Lower leg skin (tissue), 3 donors: ENCODE measurements around the gene POM121L2.

Source experiments
- POLR2A ChIP-seq, 2 donors: fragments of 450-650 bp; IDR thresholded peaks; one replicate each; pipeline ENCODE4 v1.6.1; 2016 to 2017; ENCODE audit warnings: antibody characterized with exemption in 2 of 2, mild to moderate bottlenecking in 1 of 2, moderate library complexity in 1 of 2
- TF ChIP-seq, protein P1 (sequence below), 3 donors: fragments of 450-650 bp; IDR thresholded peaks; one replicate each; pipeline ENCODE4 v1.5.1; 2016; ENCODE audit warnings: antibody characterized with exemption in 3 of 3, mild to moderate bottlenecking in 3 of 3, moderate library complexity in 2 of 3

DNA sequence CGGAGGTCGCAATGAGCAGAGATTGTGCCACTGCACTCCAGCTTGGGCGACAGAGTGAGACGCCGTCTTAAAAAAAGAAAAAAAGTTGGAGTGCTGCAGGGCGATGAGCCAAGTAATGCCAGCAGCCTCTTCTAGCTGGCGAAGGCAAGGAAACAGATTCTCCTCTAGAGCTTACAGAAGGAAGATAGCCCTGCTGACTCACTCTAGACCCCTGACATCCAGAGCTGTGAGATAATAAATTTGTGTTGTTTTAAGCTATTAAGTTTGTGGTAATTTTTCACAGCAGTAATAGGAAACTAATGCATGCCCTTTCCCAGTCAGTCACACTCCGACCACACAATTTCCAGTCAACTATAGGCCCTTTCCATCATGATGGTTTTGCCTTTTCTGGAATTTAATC lies 48.2 kb downstream of the POM121L2 start:
- TF ChIP-seq, protein P1, sequence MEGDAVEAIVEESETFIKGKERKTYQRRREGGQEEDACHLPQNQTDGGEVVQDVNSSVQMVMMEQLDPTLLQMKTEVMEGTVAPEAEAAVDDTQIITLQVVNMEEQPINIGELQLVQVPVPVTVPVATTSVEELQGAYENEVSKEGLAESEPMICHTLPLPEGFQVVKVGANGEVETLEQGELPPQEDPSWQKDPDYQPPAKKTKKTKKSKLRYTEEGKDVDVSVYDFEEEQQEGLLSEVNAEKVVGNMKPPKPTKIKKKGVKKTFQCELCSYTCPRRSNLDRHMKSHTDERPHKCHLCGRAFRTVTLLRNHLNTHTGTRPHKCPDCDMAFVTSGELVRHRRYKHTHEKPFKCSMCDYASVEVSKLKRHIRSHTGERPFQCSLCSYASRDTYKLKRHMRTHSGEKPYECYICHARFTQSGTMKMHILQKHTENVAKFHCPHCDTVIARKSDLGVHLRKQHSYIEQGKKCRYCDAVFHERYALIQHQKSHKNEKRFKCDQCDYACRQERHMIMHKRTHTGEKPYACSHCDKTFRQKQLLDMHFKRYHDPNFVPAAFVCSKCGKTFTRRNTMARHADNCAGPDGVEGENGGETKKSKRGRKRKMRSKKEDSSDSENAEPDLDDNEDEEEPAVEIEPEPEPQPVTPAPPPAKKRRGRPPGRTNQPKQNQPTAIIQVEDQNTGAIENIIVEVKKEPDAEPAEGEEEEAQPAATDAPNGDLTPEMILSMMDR (IDR thresholded peaks at IDR 0.05): no peak
- no peak for TF ChIP-seq POLR2A (IDR thresholded peaks at IDR 0.05)
